Activated naive CD4-positive, alpha-beta T cell treated with anti-CD3 and anti-CD28 coated beads, Interleukin-2, amount 50 U/mL, for 16 hours (primary cell): ENCODE measurements around the gene UACA.
"Not testable (repeated sequence)": the region's sequence is repeated elsewhere in the genome, so short reads cannot be mapped to it uniquely, and the experiment has no call there.

ENCODE experiments used
- DNase-seq: peaks from one replicate; pipeline ENCODE4 v3.0.0-alpha.2; 2020

Gene UACA

DNA sequence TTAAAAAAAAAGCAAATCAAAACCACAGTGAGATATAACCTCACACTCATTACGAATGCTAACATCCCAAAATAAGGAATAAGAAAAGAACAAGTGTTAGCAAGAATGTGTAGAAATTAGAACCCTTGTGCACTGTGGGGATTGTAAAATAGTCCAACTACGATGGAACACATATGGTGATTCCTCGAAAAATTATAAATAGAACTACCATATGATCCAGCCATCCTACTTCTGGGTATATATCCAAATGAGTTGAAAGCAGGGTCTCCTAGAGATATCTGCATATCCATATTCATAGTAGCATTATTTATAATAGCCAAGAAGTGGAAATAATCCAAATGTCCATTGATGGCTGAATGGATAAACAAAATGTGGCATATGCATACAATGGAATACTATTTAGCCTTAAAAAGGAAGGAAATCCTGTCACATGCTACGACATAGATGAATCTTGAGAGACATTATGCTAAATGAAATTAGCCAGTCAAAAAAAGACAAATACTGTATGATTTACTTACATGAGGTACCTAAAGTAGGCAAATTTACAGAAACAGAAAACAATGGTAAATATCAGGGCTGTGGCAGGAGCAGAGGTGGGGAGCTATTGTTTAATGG, 55.6 kb downstream of the UACA start:
- DNase-seq: no peak

DNA sequence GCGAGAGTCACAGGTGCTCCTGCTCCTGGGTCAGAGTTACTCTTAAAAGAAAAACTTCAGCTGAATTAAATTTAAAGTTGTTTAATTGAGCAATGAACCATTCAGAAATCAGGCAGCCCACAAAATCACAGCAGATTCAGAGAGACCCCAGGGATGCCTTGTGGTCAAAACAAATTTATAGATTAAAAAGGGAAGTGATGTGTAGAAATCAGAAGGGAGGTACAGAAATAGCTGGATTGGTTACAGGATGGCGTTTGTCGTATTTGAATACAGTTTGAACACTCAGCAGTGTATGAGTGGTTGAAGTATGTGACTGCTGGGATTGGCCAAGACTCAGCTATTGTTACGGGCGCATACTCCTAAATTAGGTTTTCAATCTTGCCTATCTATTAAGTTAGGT, 58.6 kb downstream of the UACA start:
- no peak for DNase-seq

DNA sequence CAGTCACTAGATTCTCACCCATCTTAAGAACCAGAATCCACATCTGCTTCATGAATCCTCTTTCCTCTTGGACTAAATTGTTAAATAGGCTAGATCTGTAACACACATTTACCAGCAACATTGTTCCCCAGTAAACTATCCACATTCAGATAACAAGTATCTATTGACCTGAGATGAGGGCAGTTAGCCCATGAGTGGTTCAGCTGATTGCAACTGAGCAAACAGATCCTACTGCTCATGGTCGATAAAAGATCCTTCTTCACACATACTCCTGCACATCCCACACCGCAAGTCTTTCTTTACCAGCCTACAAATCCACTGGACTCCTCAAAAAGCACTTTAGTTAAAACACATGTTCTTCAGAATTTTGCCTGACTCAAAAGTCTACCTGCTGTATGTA, 59.2 kb downstream of the UACA start:
- DNase-seq: no peak

DNA sequence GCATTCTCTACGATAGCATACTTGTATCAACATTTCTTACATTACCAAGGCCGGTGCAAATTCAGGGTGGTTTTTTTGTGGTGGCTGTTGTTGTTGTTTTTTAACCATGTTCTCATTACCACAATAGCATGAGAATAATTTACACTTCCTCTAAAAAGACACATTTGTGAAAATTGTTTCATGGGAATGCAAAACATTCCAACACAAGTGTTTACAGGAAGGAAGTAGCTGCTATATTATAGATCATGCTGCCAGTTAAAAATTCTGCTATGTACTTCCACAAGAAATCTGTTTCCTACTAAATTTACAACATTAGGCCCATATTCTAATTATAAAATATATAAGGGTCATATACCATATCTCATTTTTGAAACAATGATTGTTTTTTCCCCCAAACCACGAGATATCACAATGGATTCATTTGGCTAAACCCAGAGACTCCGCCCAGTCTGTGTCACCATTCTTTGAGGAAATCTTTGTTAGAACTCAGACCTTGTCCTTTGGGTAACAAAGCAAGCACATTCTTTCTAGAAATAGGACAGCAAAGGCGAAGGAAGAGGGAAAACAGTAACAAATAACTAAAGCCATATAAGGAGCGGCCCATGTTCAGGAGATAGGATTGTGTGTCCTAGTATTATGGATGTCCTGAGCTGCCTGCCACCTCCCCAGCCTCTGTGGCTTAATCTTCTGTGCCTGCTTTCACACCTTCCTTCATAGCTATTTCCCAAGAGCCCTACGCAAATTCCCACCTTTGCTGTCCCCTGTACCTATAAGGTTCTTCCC, 60.1 kb downstream of the UACA start:
- no peak for DNase-seq

DNA sequence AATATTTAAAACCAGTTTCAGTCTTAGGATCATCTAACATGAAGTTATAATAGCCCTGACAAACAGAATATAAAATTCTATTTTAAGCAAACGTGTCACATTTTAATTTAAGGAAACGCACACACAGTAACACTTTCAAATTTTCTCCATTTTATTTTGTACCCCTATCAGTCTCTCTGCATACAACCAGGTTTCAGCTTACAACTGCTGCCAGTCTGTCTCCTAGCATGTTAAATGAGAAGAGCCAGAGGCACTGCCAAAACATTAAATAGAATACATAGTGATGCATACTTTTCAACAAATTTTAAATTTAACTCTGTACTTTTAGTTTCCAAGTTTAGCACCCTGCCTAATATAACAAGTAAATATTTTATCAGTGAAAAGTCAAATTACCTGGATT, 60.8 kb downstream of the UACA start:
- no peak for DNase-seq

DNA sequence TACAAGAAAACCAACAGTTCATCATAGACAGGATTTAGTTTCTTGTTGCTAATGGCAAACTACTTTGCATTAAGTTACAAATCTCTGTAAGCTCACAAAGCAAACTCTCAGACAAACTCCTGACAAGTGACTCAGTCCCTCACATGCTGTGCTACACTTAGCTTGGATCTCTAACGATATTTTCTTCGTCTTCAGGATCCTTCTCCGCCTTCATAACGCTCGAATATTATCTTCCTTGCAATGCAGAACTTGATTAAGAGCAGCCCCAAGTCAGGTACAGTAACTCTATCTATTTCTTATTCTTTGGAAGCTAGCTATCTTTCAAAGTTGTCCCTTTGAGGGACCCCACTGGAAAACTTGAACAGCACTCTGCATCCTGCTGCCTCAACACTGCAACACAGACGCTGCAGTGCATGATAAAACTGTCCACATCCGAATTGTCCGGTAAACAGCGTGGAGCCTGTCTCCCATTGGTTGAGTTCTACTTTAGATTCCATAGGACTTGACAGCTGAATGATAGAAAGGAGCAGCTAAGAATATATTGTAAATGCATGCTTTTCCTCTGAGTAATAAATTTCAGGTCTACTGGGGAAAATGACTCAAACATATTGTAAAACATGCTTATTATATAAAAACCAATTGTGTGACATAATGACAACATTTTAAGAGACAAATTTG, 61.3 kb downstream of the UACA start:
- no peak for DNase-seq

DNA sequence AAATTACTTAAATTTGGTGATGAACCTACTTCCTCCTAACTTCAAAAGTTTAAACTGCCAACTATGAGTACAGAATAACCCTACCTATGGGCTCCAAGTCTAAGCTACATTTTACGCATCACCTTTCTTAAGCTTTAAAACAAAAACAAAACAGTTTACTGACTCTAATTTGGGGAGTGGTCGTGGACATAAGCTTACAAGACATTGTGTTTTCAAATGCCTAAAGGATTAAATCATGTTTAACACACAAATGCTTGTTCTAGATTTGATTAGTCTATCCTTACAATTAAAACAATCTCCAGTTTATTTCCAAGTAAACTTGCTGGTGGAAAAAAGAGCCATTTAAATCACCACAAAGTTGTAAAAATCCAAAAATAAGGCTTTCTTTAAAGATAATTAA, 62.2 kb downstream of the UACA start:
- DNase-seq: no peak

DNA sequence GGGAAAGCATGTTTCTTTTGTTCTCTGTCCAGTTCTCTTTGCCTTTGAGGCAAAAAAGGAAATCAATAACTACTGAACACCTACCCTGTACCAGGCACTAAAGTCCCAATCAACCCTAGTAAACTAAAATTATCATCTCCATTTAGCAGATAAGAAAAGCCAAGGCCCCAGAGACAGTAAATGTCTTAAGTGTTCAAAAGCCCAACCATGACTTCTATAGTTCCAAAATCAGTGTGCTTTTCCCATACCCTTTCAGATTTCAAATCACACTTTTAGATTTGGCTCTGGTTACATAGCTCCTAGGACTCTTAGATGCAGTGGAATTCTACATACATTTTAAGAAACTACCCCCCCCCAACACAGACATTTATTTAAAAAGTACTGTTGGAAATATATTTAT, 63.5 kb downstream of the UACA start:
- no peak for DNase-seq

DNA sequence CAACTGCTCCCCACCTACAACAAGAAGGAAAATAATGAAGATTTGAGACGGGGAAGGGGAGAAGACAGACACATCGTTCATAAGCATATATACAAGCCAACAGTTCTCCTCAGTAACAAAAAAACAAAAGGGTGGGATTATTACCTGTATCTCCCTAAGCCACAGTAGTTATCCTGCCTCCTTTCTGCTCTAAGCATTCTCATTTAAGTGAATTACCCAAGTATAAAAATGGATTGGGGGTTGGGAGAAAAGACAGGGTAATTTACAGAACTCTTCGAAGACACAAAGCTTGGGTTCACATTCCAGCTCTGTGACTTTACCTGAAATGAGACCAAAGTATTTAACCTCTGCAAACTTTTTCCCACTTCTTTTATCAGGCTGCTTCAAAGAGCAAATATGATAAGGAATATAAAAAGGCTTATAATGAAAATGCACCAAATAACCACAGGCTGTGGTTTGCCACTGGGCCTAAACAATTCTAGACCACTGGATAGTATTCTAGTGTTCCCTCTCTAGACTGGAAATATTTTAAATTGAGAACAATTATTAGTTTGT, 64.4 kb downstream of the UACA start:
- DNase-seq: no peak

DNA sequence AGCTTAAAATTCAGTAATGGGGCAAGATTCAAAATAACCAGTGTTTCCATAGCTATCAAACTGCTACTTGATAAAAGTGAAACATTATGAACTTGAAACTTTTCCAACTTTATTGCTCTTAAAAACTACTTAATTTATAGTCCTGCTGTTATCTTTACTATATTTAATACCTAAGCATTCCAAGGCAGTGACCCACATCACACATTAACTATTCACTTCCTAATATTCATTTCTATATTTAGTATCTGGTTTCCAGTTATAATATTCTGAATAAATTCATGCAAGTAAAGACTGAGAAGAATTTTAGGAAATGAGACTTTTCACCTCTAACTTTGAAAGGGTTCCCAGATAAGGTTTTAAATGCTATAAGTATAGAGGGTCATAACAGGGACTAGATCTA, 64.9 kb downstream of the UACA start:
- no peak for DNase-seq

DNA sequence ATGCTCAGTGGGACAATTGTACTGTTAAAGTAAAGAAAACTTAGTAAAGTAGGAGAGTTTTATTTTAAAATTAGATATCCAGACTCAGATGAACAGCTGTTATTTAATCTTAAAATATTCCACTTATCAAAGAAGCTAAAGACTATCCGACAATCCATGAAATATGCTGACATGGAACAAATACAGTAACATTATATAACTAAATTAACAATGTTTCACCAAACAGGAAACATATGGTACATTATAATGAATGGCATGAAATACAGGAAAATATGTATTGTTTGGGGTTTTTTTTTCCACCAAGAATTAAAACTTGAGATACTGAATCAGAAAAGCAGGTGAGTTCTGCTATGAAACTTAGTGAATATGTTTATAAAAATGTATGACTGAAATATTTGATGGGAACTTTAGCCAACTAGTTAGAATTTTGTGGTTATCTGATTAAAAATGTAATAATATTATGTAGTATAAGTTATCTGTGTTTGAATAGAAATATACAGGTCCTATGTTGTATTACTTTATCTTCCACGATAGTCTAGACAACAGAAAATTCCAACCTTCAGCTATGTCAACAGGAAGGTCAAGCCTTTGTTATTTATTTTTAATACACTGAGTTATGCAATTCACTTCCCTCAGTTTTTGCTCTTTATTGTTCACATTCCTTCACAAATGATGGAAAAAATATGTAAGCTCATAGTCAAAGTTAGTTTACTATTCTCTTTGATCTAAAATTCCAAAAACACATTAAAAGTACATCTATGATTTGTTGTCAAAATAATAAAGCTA, 72.7 kb downstream of the UACA start:
- no peak for DNase-seq

DNA sequence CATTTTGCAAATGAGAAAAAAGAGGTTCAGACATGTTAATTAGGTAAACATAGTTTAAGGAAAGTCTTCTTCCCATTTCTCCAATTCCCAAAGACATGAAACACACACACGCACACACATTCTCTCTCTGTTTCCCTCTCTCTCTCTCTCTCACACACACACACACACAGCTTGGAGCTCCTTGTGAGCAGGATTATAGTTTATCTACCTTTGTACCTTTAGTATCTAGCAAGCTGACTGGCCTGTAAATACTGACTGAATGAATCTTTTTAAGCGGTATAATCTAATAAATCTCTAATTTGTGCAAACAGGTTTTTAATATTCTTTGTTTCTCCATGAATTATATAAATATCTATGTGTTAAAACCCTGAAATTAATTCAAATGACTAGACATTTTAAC, 73.3 kb downstream of the UACA start:
- DNase-seq: no peak

DNA sequence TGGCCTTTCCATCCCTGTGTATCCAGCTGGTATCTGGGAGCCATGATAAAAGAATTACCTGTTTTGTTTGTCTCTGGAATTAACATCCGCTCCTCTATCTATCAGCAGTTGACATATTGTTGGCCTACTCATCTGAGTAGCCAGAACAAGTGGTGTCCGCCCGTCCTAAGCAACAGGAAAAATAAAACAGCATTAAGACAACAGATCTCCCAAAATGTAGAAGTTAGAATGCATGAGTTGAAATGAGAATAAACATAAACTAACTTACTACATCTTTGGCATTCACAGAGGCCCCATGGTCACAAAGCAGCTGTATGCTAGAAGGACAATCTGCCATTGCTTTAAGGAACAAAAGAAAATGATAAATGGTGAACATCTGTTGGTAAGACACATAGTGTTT, 75.9 kb downstream of the UACA start:
- no peak for DNase-seq

DNA sequence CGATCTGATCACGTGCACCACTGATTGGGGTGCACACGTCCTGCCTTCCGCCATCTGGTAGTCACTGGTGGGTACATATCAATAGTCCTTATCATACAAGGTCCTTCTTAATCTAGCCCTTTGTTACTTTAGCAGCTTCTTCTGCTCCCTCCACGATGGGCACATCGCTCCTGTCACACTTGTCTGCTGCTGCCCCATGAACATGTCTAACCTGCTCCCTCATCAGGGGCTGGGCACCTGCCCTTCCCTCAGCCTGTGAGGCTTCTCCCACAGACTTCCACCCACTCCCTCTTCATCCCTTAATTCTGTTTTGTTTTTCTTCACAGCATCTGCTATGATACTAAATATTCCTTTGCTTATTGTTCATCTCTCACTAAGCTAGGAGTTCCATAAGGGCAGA, 82.5 kb downstream of the UACA start:
- DNase-seq: no peak

DNA sequence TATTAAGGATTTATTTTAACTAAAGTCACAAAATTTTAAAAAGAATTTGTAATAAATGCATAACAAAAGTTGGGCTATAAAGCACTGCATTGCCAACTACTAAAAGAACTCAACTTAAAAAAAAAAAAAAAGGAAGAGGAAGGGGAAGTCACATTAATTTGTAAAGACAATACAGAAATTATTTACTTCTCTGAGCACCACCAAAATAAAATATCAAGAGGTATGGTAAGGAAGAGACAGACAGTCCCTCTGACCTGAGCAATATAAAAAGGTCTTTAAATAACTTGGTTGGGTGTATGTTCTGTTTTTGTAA, 83.5 kb downstream of the UACA start:
- DNase-seq: no peak

DNA sequence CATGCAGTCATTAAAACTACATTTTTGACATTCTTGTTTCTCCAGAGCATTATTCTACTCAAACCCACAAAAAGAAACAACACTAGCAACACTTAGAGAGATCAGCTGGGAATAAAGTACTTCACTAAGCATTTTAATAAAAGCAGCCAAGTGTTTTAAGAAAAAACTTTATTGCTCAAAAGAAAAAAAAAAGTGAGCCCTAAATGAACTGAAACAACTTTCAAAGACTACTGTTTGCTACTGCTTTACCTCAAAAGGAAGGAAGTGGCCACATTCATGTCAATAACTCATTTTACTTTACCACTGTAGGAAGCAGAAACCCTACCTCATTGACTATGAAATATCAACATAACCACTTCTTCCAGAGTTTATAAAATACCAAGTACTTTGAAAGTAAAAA, 91.3 kb downstream of the UACA start:
- DNase-seq: no peak

DNA sequence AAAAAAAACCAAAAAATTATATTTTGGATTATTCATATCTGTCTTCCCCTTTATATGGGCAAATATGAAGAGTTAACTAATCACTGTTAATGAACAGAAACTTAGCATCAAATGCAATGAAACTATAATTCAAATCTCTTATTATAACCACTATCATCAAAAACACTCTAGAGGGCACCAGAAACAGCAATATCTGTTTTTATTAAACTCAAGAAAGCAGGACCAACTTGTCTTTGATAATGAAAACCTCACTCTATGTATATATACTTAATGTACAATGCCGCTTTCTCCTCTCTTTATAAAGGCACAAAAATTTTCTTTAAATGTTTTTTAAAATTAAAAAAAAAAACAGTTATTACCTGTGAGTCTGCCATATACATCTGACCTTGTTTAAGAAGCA, 92.7 kb downstream of the UACA start:
- no peak for DNase-seq

DNA sequence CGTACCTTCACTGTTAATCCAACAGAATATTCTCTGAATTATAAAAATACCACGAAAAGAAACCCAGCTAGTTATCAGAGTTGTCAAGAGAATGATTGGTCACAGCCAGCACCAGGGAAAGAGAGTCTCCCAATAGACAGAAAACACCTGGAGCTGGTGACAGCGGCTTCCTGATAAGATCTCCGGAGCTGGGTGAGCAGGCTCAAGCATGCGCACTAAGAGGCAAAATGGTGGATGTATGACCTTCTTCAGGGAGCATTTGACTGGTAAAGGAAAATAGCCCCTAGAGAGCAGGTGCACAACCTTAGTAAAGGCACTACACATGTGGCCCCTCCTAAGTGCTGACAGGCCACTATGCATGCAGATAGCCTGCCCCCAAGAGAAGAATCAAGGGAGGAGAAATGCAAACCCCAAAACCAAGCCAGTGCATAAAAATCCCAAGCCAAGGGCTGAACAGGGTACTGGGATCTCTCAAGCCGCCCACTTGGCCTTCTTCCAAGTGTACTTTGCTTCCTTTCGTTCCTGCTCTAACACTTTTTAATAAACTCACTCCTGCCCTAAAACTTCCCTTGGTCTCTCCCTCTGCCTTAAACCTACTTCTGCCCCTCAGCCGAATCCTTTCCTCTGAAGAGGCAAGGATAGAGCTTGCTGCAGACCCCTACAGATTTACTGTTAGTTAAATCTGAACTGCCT, 93.2 kb downstream of the UACA start:
- DNase-seq: no peak

DNA sequence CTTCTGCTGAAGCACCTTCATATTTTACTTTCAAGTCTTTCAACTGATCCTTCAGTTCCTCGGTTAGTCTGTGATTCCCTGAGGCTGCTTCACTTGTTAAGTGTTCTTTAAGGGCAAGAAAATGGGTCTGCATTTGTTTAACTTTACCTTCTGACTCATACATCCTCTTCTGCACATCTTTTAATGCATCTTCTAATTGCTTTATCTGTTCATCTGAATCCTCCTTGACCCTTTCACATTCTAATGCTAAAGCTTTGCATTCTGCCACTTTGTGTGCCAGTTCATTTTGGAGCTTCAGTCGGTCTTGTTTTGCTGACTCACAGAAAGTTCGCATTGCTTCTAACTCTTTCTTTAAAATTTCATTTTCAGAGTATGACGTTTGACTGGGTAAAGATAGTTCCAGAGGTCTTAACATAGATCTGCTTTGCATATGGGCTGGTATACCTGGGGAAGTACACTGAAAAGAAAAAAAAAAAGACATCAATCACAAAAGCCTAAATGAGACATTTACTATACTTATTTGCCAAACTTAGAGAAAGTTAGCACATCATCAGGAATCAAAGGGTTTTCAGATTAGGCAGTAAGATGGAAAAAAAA, 94.3 kb downstream of the UACA start:
- no peak for DNase-seq

DNA sequence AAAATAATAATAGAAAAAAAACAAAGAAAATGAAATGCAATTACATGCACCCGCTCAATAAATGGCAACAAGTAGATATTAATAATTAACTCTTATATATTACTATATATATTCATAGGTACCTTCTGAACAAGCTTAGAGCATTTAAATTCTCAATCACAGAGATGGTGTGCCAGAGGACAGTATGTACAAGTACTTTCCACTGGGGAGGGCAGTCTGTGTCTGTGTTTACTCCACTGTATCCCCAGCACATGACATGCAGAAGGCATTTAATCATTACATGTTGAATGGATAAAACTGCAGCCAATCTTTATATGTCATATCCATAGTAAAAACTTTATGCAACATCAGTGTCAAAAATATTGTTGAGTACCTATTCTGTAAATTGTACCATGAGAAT, 97.8 kb downstream of the UACA start:
- DNase-seq: no peak

DNA sequence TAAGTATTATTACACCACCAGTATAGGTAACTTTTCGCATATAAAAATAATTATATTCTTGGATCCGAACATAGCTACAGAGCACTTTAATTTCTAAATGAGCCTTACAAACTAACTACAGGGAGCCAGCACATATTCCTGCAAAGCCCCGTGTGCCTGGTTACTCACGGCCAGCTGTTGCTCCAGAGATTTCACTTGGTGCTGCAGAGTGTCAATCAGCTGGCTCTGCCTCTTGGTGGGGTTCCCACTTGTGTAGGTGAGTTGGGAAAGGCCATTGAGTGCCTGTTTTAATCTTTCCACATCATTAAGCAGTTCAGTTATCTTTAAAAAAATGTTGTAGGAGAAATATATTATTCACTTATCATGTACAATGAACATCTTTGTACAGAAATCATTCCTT, 98.9 kb downstream of the UACA start:
- DNase-seq: no peak

DNA sequence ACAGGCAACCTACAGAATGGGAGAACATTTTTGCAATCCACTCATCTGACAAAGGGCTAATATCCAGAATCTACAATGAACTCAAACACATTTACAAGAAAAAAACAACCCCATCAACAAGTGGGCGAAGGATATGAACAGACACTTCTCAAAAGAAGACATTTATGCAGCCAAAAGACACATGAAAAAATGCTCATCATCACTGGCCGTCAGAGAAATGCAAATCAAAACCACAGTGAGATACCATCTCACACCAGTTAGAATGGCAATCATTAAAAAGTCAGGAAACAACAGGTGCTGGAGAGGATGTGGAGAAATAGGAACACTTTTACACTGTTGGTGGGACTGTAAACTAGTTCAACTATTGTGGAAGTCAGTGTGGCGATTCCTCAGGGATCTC, 100.3 kb downstream of the UACA start:
- DNase-seq: not testable (repeated sequence)
